Measurements from ENCODE around the gene NCLN.
A peak's percentile ranks its signal among the peaks of the same experiment; 100 is the strongest.
"Not testable (repeated sequence)": the region's sequence is repeated elsewhere in the genome, so short reads cannot be mapped to it uniquely, and the experiment has no call there.

Gene NCLN

GRCh38 chr19:3210347-3211017 is 24.8 kb downstream of the NCLN start:
- no peak for FAIRE-seq
- TF ChIP-seq, protein P1, sequence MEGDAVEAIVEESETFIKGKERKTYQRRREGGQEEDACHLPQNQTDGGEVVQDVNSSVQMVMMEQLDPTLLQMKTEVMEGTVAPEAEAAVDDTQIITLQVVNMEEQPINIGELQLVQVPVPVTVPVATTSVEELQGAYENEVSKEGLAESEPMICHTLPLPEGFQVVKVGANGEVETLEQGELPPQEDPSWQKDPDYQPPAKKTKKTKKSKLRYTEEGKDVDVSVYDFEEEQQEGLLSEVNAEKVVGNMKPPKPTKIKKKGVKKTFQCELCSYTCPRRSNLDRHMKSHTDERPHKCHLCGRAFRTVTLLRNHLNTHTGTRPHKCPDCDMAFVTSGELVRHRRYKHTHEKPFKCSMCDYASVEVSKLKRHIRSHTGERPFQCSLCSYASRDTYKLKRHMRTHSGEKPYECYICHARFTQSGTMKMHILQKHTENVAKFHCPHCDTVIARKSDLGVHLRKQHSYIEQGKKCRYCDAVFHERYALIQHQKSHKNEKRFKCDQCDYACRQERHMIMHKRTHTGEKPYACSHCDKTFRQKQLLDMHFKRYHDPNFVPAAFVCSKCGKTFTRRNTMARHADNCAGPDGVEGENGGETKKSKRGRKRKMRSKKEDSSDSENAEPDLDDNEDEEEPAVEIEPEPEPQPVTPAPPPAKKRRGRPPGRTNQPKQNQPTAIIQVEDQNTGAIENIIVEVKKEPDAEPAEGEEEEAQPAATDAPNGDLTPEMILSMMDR (IDR thresholded peaks at IDR 0.05; ENCODE audit: insufficient read depth, missing control alignments): peak; percentile 57
- peak; percentile 79 for DNase-seq (ENCODE audit: insufficient read length, low spot score)

- TF ChIP-seq, protein P1 (IDR thresholded peaks at IDR 0.05; ENCODE audit: insufficient read depth, missing control alignments): no peak
- DNase-seq (ENCODE audit: insufficient read length, low spot score): no peak
- no peak for FAIRE-seq
Observed at GRCh38 chr19:3211191-3211590, 25.5 kb downstream of the NCLN start.

DNA sequence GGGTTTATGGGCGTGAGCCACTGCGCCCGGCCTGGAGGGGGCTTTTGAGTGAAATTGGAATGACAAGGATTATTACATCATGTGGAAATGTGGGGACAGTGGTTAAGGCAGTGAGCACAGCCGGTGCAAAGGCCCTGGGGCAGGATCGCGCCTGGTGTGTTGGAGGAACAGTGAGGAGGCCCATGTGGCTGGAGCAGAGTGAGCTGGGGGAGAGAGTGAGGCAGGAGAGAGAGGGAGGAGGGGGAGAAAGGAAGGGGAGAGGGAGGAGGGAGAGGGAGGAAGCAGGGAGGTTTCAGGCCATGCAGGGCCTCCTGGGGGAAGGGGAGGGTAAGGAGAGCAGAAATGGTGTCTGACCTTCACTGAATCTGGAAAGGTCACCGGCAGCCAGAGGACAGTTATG is 27.4 kb downstream of the NCLN start:
- FAIRE-seq (no peak), DNase-seq (ENCODE audit: insufficient read length, low spot score) (no peak)
- TF ChIP-seq, protein P1 (IDR thresholded peaks at IDR 0.05; ENCODE audit: insufficient read depth, missing control alignments): no peak

DNA sequence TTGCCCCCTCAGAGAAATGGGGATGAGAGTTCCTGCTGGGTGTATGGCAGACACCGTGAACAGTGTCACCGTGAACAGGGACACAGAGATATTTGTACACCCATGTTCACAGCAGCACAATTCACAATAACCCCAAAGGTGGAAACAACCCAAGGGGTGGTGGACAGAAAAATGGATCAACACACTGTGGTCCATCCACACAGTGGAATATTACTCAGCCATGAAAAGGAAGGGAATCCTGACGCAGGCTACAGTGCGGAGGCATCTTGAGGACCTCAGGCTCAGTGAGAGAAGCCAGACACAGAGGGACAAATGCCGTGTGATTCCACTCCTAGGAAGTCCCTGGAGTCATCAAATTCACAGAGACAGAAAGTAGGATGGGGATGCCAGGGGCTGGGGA is 31.1 kb downstream of the NCLN start:
- FAIRE-seq (no peak), DNase-seq (ENCODE audit: insufficient read length, low spot score) (no peak)
- TF ChIP-seq, protein P1 (IDR thresholded peaks at IDR 0.05; ENCODE audit: insufficient read depth, missing control alignments): no peak

DNA sequence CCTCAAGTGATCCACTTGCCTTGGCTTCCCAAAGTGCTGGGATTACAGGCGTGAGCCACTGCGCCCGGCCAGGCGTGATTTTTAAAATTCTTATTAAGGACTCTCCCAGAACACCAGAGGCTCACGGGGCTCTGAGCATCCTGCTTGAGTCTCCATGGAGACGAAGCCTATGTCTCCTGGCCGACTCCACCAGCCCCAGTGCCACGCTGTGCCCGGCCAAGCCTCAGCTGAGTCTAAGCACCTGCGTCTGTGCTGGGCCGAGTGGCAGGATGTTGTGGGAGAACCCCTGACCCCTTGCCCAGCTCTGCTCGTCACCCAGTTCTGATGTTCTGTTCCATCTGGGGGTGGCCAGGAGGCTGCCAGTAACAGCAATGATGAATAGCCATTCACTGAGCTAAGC is 34.8 kb downstream of the NCLN start:
- FAIRE-seq (no peak), DNase-seq (ENCODE audit: insufficient read length, low spot score) (no peak)
- TF ChIP-seq, protein P1 (IDR thresholded peaks at IDR 0.05; ENCODE audit: insufficient read depth, missing control alignments): no peak

- not testable (repeated sequence) for FAIRE-seq
Observed at GRCh38 chr19:3221576-3221975, 35.8 kb downstream of the NCLN start.

GRCh38 chr19:3222709-3223108 is 37.0 kb downstream of the NCLN start:
- TF ChIP-seq, protein P1 (IDR thresholded peaks at IDR 0.05; ENCODE audit: insufficient read depth, missing control alignments): no peak
- DNase-seq (ENCODE audit: insufficient read length, low spot score) (no peak), FAIRE-seq (no peak)

More at GRCh38 chr19:3221576-3221975, 35.8 kb downstream of the NCLN start:
- DNase-seq (ENCODE audit: insufficient read length, low spot score): not testable (repeated sequence)
